Activated CD8-positive, alpha-beta memory T cell treated with anti-CD3 and anti-CD28 coated beads for 36 hours (primary cell): Measurements from ENCODE around the gene SGTA. TPM values are rescaled to one million over a fixed set of nuclear protein-coding genes. Genes with fewer than 3 reads are reported as not detected.

Source experiments
- CTCF ChIA-PET: fragments of 350-600 bp; sonication (Branson Sonifier 250); formaldehyde crosslinking; loops from one replicate; lab custom pipeline; 2021; ENCODE audit warnings: antibody characterized with exemption; lab: Charles Lee
- POLR2A ChIA-PET: fragments of 350-600 bp; sonication (Branson Sonifier 250); formaldehyde crosslinking; loops from one replicate; lab custom pipeline; 2021; ENCODE audit warnings: antibody characterized with exemption; lab: Charles Lee
- total RNA-seq, 2 experiments: library from RNA; stranded (reverse); gene quantifications; one replicate each; pipeline ENCODE4 v1.2.3, GENCODE V29; 2021

Gene SGTA
- total RNA-seq, 2 experiments from 2014 or later = 88.2 to 93.0 TPM

GRCh38 chr19:2736550-2737190 lies 46.4 kb downstream of the SGTA start:
- ChIA-PET POLR2A (no interaction called here), CTCF (interaction anchor here (0.5 kb wide), 1 partner anchor 301 kb away, joined by 3 read pairs; no protein-coding TSS in a partner anchor)

GRCh38 chr19:2735374-2735773 lies 47.7 kb downstream of the SGTA start:
- POLR2A ChIA-PET = no interaction called here
- CTCF ChIA-PET = no interaction called here

DNA sequence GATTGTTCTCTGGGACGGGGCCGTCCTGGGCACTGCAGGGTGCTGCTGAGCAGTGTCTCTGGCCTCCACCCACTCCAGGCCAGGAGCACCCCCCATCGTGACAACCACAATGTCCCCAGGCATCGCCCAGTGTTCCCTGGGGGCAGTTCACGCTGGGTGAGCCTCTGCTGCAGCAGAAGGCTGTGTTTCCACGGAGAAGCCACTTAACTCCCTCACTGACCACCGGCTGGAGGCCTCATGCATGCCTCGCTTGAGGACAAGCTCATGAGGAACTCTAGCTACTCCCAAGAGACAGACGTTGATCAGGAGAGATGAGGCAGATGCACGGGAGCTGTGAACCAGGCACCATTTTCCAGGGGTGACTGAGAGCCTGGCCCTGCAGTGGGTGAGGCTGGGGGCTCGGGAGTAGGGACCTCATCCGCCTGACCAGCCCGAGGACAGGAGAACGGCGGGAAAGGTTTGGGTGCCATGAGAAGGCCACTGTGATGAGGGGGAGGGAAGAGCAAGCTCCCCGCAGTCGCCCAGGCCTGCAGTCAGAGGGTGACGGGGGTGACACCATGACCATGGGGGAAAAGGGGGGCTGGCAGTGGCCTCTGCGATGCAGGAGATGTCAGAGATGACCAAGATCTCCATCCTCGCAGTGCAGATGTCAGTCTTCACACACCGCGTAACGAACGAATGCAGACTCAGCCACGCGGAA lies 48.3 kb downstream of the SGTA start:
- CTCF ChIA-PET = no interaction called here
- POLR2A ChIA-PET = no interaction called here

GRCh38 chr19:2733930-2734588 lies 49.0 kb downstream of the SGTA start:
- CTCF ChIA-PET = no interaction called here
- POLR2A ChIA-PET = no interaction called here

DNA sequence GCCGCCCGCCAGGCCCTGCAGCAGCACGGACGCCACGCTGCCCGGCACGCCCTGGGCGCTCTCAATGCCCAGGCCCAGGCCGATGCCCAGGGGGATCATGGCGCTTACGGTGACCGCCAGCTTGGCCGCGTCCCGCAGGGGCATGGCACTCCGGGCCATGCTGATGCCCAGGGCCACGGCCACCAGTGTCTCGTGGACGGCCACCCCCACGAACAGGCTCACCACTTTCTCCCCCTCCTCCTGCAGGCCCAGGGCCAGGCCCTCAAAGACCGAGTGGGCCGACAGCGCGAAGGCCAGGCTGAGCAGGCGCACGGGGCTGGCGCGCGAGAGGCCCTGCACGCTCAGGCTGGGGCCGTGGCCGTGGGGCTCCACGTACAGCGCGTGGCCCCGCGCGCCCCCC lies 50.2 kb downstream of the SGTA start:
- ChIA-PET POLR2A (interaction anchor here (0.7 kb wide), 1 partner anchor 341 kb away, joined by 4 read pairs; no protein-coding TSS in a partner anchor), CTCF (no interaction called here)

DNA sequence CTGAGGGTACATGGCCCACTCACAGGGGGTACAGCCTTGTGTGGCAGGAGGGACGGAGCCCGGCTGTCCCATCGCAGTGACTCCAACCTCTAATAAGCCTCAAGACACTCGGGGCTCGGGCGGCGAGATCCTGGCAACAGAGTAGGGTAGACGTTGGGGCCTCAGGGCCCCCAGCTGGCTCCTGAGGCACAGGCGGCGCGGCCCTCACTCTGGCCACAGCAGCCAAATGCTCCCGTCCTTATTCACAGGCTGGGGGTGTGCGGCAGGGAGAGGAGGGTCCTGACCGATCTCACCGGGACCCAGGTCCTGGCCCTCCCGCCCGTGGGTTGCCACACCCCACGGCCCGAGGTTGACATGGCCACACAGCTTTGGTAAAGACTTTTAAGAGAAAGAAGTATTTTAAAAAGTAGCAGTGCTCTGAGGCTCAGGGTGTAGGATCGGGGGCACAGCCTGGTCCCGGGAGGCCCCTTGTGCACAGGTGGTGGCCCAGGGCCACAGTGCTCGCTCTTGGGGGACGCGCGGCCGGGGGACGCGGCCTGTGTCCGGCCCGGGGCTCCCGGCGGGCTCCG lies 50.8 kb downstream of the SGTA start:
- POLR2A ChIA-PET = interaction anchor here (0.7 kb wide), 1 partner anchor 342 kb away, joined by 4 read pairs; no protein-coding TSS in a partner anchor
- CTCF ChIA-PET = no interaction called here

DNA sequence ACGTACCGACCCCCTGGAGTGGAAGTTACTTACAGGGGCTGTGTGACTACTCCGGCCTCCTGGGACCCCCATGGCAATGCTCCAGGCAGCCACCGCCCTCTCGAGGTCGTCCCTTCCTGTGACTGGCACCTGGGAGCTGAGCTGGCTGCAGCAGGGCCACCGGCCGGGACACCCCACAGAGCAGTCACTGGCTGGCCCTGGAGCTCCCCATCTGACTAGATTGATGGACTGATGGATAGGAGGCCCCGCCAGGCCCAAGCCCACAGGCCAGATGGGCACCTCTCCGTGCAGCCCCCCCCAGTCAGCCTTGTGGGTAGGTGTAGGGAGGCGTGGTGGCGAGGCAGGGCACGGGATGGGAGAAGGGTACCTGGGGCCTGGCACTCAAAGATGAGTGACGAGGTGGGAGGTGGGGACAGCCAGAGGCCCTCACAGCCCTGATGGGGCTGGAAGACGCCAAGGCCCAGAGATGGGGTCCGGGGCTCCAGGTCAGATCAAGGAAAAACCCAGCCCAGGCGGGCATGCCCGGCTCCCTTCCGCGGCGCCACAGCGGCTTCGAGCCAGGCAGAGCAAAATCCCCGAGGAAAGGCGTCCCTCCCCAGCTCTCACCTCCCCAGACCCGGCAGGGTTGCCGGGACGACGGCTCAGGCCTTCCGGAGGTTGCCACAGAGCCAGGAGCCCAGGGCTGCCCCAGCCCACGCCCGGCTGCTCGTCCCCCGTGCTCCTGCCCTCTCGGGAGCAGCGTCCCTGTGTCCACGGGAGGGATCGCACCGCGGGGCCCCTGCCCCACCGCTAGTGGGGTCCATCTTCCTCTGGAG lies 51.7 kb downstream of the SGTA start:
- ChIA-PET CTCF (no interaction called here), POLR2A (no interaction called here)

- ChIA-PET POLR2A (no interaction called here), CTCF (interaction anchor here (0.5 to 1.3 kb wide), 2 partner anchors 78 to 82 kb away, joined by 3 read pairs; no protein-coding TSS in a partner anchor)
Measured at GRCh38 chr19:2729943-2730818, 52.9 kb downstream of the SGTA start.

GRCh38 chr19:2728783-2729387 lies 54.2 kb downstream of the SGTA start:
- POLR2A ChIA-PET = no interaction called here
- CTCF ChIA-PET = interaction anchor here (0.6 to 1.3 kb wide), 2 partner anchors 81 to 573 kb away, joined by 3 read pairs; no protein-coding TSS in a partner anchor

- ChIA-PET POLR2A (no interaction called here), CTCF (no interaction called here)
Measured at GRCh38 chr19:2727640-2727944, 55.5 kb downstream of the SGTA start.

GRCh38 chr19:2726904-2727639 lies 56.0 kb downstream of the SGTA start:
- POLR2A ChIA-PET = no interaction called here
- CTCF ChIA-PET = interaction anchor here (1.3 kb wide), 1 partner anchor 79 kb away, joined by 5 read pairs; no protein-coding TSS in a partner anchor

- ChIA-PET CTCF (interaction anchor here (0.6 to 1.3 kb wide), 2 partner anchors 78 to 198 kb away, joined by 4 to 5 read pairs; no protein-coding TSS in a partner anchor), POLR2A (interaction anchor here (0.7 kb wide), 1 partner anchor 72 kb away, joined by 3 read pairs; no protein-coding TSS in a partner anchor)
Measured at GRCh38 chr19:2726160-2726855, 56.8 kb downstream of the SGTA start.

- CTCF ChIA-PET = interaction anchor here (1.2 kb wide), 1 partner anchor 25 kb away, joined by 3 read pairs; no protein-coding TSS in a partner anchor
Measured at GRCh38 chr19:2724148-2724557, 58.9 kb downstream of the SGTA start.

GRCh38 chr19:2723747-2724146 lies 59.3 kb downstream of the SGTA start:
- ChIA-PET CTCF (no interaction called here), POLR2A (interaction anchor here (0.5 kb wide), 1 partner anchor 355 kb away, joined by 3 read pairs; no protein-coding TSS in a partner anchor)

More at GRCh38 chr19:2724148-2724557, 58.9 kb downstream of the SGTA start:
- POLR2A ChIA-PET = interaction anchor here (0.5 kb wide), 1 partner anchor 356 kb away, joined by 3 read pairs; no protein-coding TSS in a partner anchor

- ChIA-PET CTCF (no interaction called here), POLR2A (no interaction called here)
Measured at GRCh38 chr19:2723345-2723715, 59.7 kb downstream of the SGTA start.
